Mucosa of descending colon (tissue), 3 donors: ENCODE results near the gene FRMD3. TPM values are rescaled to one million over a fixed set of nuclear protein-coding genes. Genes with fewer than 3 reads are reported as not detected.
A peak's percentile ranks its signal among the peaks of the same experiment; 100 is the strongest.

Experiments
- ATAC-seq: fragments of 200-7000 bp; cut with Tn5 transposase; one replicate; pipeline ENCODE4 v1.9.1; 2020; ENCODE audit warnings: mild to moderate bottlenecking, moderate library complexity
- DNase-seq, 3 donors: peaks; one replicate each; pipeline ENCODE4 v3.0.0-alpha.2; 2020
- H3K36me3 ChIP-seq: fragments of 200-600 bp; one replicate; pipeline ENCODE4 v1.8.0; 2021; ENCODE audit warnings: low read depth, mild to moderate bottlenecking
- H3K4me1 ChIP-seq: fragments of 200-600 bp; one replicate; pipeline ENCODE4 v1.8.0; 2021; ENCODE audit warnings: low read depth, mild to moderate bottlenecking
- H3K4me3 ChIP-seq: fragments of 200-600 bp; one replicate; pipeline ENCODE4 v1.8.0; 2021; ENCODE audit warnings: mild to moderate bottlenecking
- H3K9me3 ChIP-seq: fragments of 200-600 bp; one replicate; pipeline ENCODE4 v1.8.0; 2021; ENCODE audit warnings: mild to moderate bottlenecking
- intact Hi-C, 2 donors: fragments of 100-400 bp; cut with DNase I in 1 of 2; cut with micrococcal nuclease in 1 of 2; formaldehyde crosslinking; loops; one replicate each; pipeline versions ENCODE4 v1.11.0 to v1.11.1; 2022; cut with DNase I, micrococcal nuclease
- long read RNA-seq, 2 donors: library from polyadenylated mRNA; unstranded; transcript quantifications; one replicate each; pipeline ENCODE4 v2.0.0, GENCODE V29; 2019 to 2021
- total RNA-seq, 3 donors: library from RNA; stranded (reverse); fragmentation: NEBNext Ultra II Directional in 2 of 3; extraction: Animal tissue kit (Norgen Biotek cat#: 25700) in 2 of 3; gene quantifications; one replicate each; pipeline versions ENCODE4 v1.2.1 to v1.2.4, GENCODE V29; 2021 to 2023
- TF ChIP-seq, protein P1 (sequence below): fragments of 200-600 bp; IDR thresholded peaks from one replicate; pipeline ENCODE4 v1.8.0; 2022; ENCODE audit warnings: antibody characterized with exemption, mild to moderate bottlenecking
- donor health status: DM: no; HTN: no; CAD: no; lungs with moderate emphysema.
- donor health status: DM: no; HTN: no; CAD: no.
- donor health status: DM: no; HTN: yes; CAD: no.

Gene FRMD3
- total RNA-seq, result 10 to 100 TPM; 12.2 to 27.4 (median 25.0) TPM
- long read RNA-seq, donor 1, full-length matches to known transcripts, result 8 of 13 reads
- long read RNA-seq, donor 1, partial matches to known transcripts, result 2 of 13 reads
- long read RNA-seq, donor 1, other reads (novel, unspliced or antisense), result 3 of 13 reads
- long read RNA-seq, donor 2, full-length matches to known transcripts, result 17 of 26 reads
- long read RNA-seq, donor 2, partial matches to known transcripts, result 2 of 26 reads
- long read RNA-seq, donor 2, other reads (novel, unspliced or antisense), result 7 of 26 reads

DNA sequence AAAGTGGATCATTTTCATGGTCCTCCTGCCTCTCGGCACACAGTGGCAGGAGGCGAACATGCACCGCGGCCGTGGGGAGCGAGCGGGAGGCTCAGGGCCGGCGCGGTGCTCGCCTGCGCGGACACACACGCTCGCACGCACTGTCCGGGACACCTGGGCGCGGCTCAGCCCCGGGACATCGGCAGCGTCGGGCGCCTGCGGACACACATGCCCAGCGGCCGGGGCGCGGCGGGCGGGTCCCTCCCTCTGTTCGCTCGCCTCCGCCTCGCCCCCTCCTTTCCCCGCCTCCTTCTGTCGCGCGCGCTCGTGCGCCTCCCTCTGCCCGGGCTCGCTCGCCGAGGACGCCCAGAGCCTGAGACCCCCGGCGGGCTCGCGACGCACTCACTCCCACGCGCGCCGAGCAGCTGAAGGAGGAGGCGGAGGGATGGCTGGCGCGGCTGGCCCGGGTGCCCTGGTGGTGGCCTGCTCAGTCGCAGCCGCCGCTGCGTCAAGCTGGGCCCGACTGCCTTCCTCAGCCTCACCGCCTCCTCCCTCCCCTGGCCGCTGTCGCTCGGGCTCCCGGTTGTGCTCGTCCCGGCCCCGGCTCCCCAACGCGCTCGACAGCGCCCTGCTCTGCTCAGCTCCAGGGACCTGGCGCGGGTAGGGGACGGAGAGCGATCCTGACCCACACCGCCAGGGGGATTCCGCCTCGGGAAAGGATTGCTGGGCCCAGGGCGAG, at the start of gene FRMD3:
FRMD3 (minus strand) TSS at position 230 of the 718 bp plus-strand sequence; CDS start at position 60, 170 bp downstream.
- Histone ChIP-seq H3K4me1 (peaks cover 17% of the 10 kb centered on the region), H3K36me3 (no peaks in the 10 kb centered on the region), H3K4me3 (peak within 1 kb of the TSS; percentile 22), H3K9me3 (no peaks in the 10 kb centered on the region)
- peak; percentile 78 to 84 (median 79) for DNase-seq
- TF ChIP-seq, protein P1, sequence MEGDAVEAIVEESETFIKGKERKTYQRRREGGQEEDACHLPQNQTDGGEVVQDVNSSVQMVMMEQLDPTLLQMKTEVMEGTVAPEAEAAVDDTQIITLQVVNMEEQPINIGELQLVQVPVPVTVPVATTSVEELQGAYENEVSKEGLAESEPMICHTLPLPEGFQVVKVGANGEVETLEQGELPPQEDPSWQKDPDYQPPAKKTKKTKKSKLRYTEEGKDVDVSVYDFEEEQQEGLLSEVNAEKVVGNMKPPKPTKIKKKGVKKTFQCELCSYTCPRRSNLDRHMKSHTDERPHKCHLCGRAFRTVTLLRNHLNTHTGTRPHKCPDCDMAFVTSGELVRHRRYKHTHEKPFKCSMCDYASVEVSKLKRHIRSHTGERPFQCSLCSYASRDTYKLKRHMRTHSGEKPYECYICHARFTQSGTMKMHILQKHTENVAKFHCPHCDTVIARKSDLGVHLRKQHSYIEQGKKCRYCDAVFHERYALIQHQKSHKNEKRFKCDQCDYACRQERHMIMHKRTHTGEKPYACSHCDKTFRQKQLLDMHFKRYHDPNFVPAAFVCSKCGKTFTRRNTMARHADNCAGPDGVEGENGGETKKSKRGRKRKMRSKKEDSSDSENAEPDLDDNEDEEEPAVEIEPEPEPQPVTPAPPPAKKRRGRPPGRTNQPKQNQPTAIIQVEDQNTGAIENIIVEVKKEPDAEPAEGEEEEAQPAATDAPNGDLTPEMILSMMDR, result peak; percentile 65
- intact Hi-C loops, result no loop called here
- ATAC-seq, result peak; percentile 92

DNA sequence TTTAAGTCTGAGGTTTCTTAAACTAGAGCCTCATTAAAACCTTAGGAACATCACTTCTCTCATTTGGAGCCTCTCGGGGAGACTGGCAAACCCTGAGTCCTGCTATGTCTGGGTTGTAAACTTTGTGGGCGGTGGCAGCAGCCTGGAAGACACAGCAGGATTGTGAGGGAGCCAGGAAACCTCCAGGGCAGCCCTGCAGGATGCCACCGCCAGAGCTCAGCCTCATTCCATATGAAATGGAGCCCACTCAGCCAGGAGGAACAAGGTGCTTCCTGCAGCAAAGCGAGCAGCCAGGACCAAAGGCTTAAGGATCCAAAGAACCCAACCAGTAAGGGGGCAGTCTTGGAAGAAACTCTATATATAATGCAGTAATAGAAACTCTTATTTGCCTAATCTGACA, 46.8 kb upstream of the FRMD3 start:
- Histone ChIP-seq H3K4me1 (no peaks in the 10 kb centered on the region), H3K36me3 (no peaks in the 10 kb centered on the region), H3K4me3 (no peak overlapping the region), H3K9me3 (no peaks in the 10 kb centered on the region)
- DNase-seq, result no peak
- intact Hi-C loops, result no loop called here
- no peak for ATAC-seq
- TF ChIP-seq, protein P1, result no peak

DNA sequence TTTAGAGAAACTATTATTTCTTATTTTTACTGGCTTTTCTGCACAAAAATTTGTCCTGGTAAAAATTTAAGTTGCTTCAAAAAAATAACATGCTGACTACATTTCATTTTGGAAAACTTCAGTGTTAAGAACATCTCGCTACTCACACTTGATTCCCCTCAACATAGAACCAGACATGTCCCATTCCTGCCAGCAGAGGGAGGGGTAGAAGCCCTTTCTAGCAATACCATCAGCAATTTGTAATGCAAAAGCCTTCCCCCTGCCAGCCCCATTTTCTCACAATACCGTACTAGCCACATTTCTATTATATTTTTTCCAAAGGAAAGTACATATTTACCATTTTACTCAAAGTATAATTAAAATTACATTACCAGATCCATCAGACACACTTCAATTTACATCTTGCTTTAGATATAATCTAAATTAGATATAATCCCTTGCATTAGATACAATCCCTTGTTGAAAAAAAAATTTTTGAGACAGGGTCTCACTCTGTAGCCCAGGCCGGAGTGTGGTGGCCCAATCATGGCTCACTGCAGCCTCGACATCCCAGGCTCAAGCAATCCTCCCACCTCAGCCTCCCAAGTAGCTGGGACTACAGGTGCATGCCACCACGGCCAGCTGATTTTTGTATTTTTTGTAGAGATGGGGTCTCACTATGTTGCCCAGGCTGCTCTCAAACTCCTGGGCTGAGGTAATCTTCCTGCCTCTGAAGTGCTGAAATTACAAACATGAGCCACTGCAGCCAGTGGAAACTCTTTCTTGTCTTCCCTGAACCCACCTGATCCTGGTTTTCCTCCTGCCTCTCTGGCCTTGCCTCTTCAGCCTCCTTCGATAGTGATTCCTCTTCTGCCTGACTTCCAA, 45.2 kb upstream of the FRMD3 start:
- TF ChIP-seq, protein P1, result peak; percentile 38
- H3K9me3 ChIP-seq, result peaks cover 5% of the 10 kb centered on the region
- H3K4me3 ChIP-seq, result no peak overlapping the region
- peak in 1 of 3 donors; percentile 69 for DNase-seq
- no peaks in the 10 kb centered on the region for H3K4me1 ChIP-seq
- intact Hi-C loops, result no loop called here
- H3K36me3 ChIP-seq, result no peaks in the 10 kb centered on the region
- peak; percentile 53 for ATAC-seq

DNA sequence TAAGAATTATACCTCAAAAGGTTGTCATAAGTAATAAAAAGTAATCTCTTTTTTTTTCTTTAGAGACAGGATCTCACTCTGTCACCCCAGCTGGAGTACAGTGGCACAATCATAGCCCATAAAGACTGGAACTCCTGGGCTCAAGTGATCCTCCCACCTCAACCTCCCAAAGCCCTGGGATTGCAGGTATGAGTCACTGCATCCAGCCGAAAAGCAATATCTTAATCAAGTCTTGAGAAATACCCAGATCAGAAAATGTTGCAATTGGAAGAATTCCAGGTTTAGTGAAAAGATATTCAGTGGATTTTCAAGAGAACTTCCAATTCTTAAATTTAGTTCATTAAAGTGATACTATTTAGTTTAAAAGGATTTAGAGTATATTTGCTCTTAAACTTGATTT, 43.8 kb upstream of the FRMD3 start:
- Histone ChIP-seq H3K4me1 (no peaks in the 10 kb centered on the region), H3K4me3 (no peak overlapping the region), H3K36me3 (no peaks in the 10 kb centered on the region), H3K9me3 (peaks cover 8% of the 10 kb centered on the region)
- intact Hi-C loops, result no loop called here
- ATAC-seq, result no peak
- TF ChIP-seq, protein P1, result no peak
- no peak for DNase-seq

DNA sequence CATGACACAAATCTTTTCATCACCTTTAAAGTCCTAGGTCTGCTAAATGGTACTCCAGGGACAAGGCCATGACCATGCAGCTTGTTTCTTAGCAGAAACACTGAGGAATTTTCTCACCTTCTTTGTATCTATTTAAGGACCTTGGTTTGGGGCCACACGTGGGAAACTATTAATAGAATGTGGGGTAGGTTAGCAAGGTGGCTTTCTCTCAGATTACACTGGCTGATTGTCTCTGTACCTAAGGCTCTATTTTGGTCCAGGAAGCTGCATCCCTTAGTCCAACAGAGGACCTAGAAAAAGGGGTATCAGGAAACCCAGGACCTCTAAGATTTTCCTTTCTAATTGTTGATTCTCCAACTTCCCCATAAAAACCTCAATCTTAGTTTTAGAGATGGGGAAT, 36.3 kb upstream of the FRMD3 start:
- no peak for DNase-seq
- Histone ChIP-seq H3K4me3 (no peak overlapping the region), H3K9me3 (peaks cover 8% of the 10 kb centered on the region), H3K4me1 (no peaks in the 10 kb centered on the region), H3K36me3 (no peaks in the 10 kb centered on the region)
- TF ChIP-seq, protein P1, result no peak
- intact Hi-C loops, result no loop called here
- ATAC-seq, result no peak
